Esophagus squamous epithelium (tissue), 5 donors: ENCODE results near the gene LSM11. TPM values are rescaled to one million over a fixed set of nuclear protein-coding genes. Genes with fewer than 3 reads are reported as not detected.

ENCODE experiments used
- DNase-seq: peaks from one replicate; lab custom pipeline; 2025; lab: John Stamatoyannopoulos, UW
- H3K27ac ChIP-seq, 4 donors: fragments of 200-600 bp; sonication (generic); one replicate each; pipeline ENCODE4 v1.5.1; 2016 to 2019; ENCODE audit warnings: mild to moderate bottlenecking in 1 of 4
- H3K27me3 ChIP-seq, 4 donors: fragments of 200-600 bp; sonication (generic); 1 replicate in 3 of 4; 2 replicates in 1 of 4; pipeline versions ENCODE4 v1.5.1 to v1.6.0; 2017 to 2021; ENCODE audit warnings: antibody characterized with exemption in 1 of 4
- H3K36me3 ChIP-seq, 3 donors: fragments of 200-600 bp; sonication (generic); one replicate each; pipeline ENCODE4 v1.5.1; 2016 to 2019
- H3K4me1 ChIP-seq, 3 donors: fragments of 200-600 bp; sonication (generic); one replicate each; pipeline ENCODE4 v1.5.1; 2017 to 2019
- H3K4me3 ChIP-seq, 4 donors: fragments of 200-600 bp; sonication (generic); 1 replicate in 3 of 4; 2 replicates in 1 of 4; pipeline ENCODE4 v1.5.1; 2016 to 2019; ENCODE audit warnings: mild to moderate bottlenecking in 2 of 4, moderate library complexity in 1 of 4
- H3K9me3 ChIP-seq, 3 donors: fragments of 200-600 bp; sonication (generic); one replicate each; pipeline ENCODE4 v1.5.1; 2016 to 2019
- CTCF ChIP-seq, 6 experiments: fragments of 450-650 bp in 4 of 6; fragments of 200-600 bp in 2 of 6; sonication (generic) in 2 of 6; IDR thresholded peaks; one replicate each; pipeline ENCODE4 v1.5.1; 2016 to 2019; ENCODE audit warnings: antibody characterized with exemption in 6 of 6, mild to moderate bottlenecking in 4 of 6, moderate library complexity in 4 of 6
- POLR2A ChIP-seq, 4 donors: fragments of 450-650 bp; IDR thresholded peaks; one replicate each; pipeline ENCODE4 v1.6.1; 2017; ENCODE audit warnings: antibody characterized with exemption in 4 of 4, mild to moderate bottlenecking in 4 of 4, moderate library complexity in 3 of 4
- WGBS, 2 donors: methylation state at CpG; one replicate each; pipeline ENCODE4 v1.1.5; 2018; 5-methylcytosine and 5-hydroxymethylcytosine counted together
- intact Hi-C: fragments of 100-400 bp; cut with DNase I; formaldehyde crosslinking; loops from one replicate; pipeline ENCODE4 v1.15.0; 2022
- small RNA-seq, 4 donors: library from RNA; depleted of rRNA; stranded (forward); fragments of <200 nt; gene quantifications; one replicate each; pipeline ENCODE3, GENCODE V24; 2016
- total RNA-seq, 4 donors: library from RNA; depleted of rRNA; stranded (reverse); fragments of >200 nt; gene quantifications; one replicate each; pipeline ENCODE4 v1.1.0, GENCODE V29; 2016
- donor health status: DM: yes; HTN: yes; CAD: no.

The LSM11 gene
- total RNA-seq, 4 donors from 2014 or later, result 2.1 to 6.7 (median 3.6) TPM

- Histone ChIP-seq H3K9me3 (no peaks in the 10 kb centered on the region), H3K4me3 (no peak overlapping the region), H3K4me1 (no peaks in the 10 kb centered on the region), H3K36me3 (peaks cover 0 to 100% (median 17%) of the 10 kb centered on the region in 3 donors), H3K27ac (no peak overlapping the region), H3K27me3 (no peaks in the 10 kb centered on the region)
- intact Hi-C loops, result no loop called here
- DNase-seq, result no peak
- whole genome bisulfite sequencing, 2 donors, result 61 to 69% methylated on average over 4 of the region's 4 CpGs
- TF ChIP-seq CTCF (IDR thresholded peaks at IDR 0.05) (no peak), POLR2A (IDR thresholded peaks at IDR 0.05) (no peak)
These were observed 49.8 kb downstream of the LSM11 start for GRCh38 chr5:157793301-157793700.

GRCh38 chr5:157799578-157799977, 56.1 kb downstream of the LSM11 start:
- Histone ChIP-seq H3K4me1 (no peaks in the 10 kb centered on the region), H3K9me3 (no peaks in the 10 kb centered on the region), H3K27me3 (no peaks in the 10 kb centered on the region), H3K4me3 (no peak overlapping the region), H3K27ac (no peak overlapping the region), H3K36me3 (peaks cover 0 to 99% (median 9%) of the 10 kb centered on the region in 3 donors)
- TF ChIP-seq CTCF (IDR thresholded peaks at IDR 0.05) (no peak), POLR2A (IDR thresholded peaks at IDR 0.05) (no peak)
- 91 to 100% methylated on average over 1 of the region's 1 CpG for WGBS, 2 donors
- intact Hi-C loops, result no loop called here
- DNase-seq, result no peak

- Histone ChIP-seq H3K27ac (no peak overlapping the region), H3K36me3 (peaks cover 0 to 99% (median 15%) of the 10 kb centered on the region in 3 donors), H3K27me3 (no peaks in the 10 kb centered on the region), H3K9me3 (no peaks in the 10 kb centered on the region), H3K4me1 (no peaks in the 10 kb centered on the region), H3K4me3 (no peak overlapping the region)
- intact Hi-C loops, result no loop called here
- no peak for DNase-seq
- 82 to 87% methylated on average over 1 of the region's 1 CpG for WGBS, 2 donors
- TF ChIP-seq CTCF (IDR thresholded peaks at IDR 0.05) (no peak), POLR2A (IDR thresholded peaks at IDR 0.05) (no peak)
These were observed 56.6 kb downstream of the LSM11 start for GRCh38 chr5:157800137-157800536.

GRCh38 chr5:157802736-157803135, 59.2 kb downstream of the LSM11 start:
- intact Hi-C loops, result no loop called here
- Histone ChIP-seq H3K4me1 (no peaks in the 10 kb centered on the region), H3K27ac (no peak overlapping the region), H3K36me3 (peaks cover 0 to 98% (median 9%) of the 10 kb centered on the region in 3 donors), H3K27me3 (no peaks in the 10 kb centered on the region), H3K9me3 (no peaks in the 10 kb centered on the region), H3K4me3 (no peak overlapping the region)
- DNase-seq, result no peak
- 97 to 99% methylated on average over 6 of the region's 6 CpGs for WGBS, 2 donors
- TF ChIP-seq CTCF (IDR thresholded peaks at IDR 0.05) (no peak), POLR2A (IDR thresholded peaks at IDR 0.05) (no peak)

- DNase-seq, result no peak
- Histone ChIP-seq H3K27ac (no peak overlapping the region), H3K27me3 (no peaks in the 10 kb centered on the region), H3K36me3 (peaks cover 0 to 99% (median 17%) of the 10 kb centered on the region in 3 donors), H3K4me3 (no peak overlapping the region), H3K4me1 (peaks cover 0 to 4% (median 0%) of the 10 kb centered on the region in 3 donors), H3K9me3 (no peaks in the 10 kb centered on the region)
- 72 to 93% methylated on average over 2 of the region's 2 CpGs for WGBS, 2 donors
- TF ChIP-seq CTCF (IDR thresholded peaks at IDR 0.05), result no peak
- no peak for TF ChIP-seq POLR2A (IDR thresholded peaks at IDR 0.05)
- intact Hi-C loops, result no loop called here
These were observed 64.5 kb downstream of the LSM11 start for GRCh38 chr5:157808043-157808442.

Small RNAs within 50 kb of the gene (small RNA-seq; reads per million reads assigned to genes)
- 0 reads per million in 4 donors for gene AC026407.1
- 0 reads per million in 4 donors for gene RNU6-260P

Other genes with a start within 250 kb of the LSM11 start
- 10 to 100 TPM in 1 of 4 donors, 1 to 10 TPM in 3; 1.9 to 11.6 (median 4.3) TPM for gene ADAM19, start 167.9 kb upstream of the LSM11 start, total RNA-seq
- not detected for gene SOX30, start 91.3 kb upstream of the LSM11 start, total RNA-seq
- gene C5orf52, start 72.2 kb upstream of the LSM11 start, total RNA-seq, result not detected
- 10 to 100 TPM in 2 of 4 donors, 1 to 10 TPM in 2; 5.7 to 21.0 (median 11.8) TPM for gene THG1L, start 12.3 kb upstream of the LSM11 start, total RNA-seq
- 100 to 1,000 TPM; 109 to 165 (median 152) TPM for gene CLINT1, start 115.4 kb downstream of the LSM11 start, total RNA-seq